Measurements from ENCODE around the gene ACP7. TPM values are rescaled to one million over a fixed set of nuclear protein-coding genes. Genes with fewer than 3 reads are reported as not detected.

The ACP7 gene
- polyA plus RNA-seq, 1 of the 3 experiments (the other 2 are of a cell fraction) = 0.36 TPM

DNA sequence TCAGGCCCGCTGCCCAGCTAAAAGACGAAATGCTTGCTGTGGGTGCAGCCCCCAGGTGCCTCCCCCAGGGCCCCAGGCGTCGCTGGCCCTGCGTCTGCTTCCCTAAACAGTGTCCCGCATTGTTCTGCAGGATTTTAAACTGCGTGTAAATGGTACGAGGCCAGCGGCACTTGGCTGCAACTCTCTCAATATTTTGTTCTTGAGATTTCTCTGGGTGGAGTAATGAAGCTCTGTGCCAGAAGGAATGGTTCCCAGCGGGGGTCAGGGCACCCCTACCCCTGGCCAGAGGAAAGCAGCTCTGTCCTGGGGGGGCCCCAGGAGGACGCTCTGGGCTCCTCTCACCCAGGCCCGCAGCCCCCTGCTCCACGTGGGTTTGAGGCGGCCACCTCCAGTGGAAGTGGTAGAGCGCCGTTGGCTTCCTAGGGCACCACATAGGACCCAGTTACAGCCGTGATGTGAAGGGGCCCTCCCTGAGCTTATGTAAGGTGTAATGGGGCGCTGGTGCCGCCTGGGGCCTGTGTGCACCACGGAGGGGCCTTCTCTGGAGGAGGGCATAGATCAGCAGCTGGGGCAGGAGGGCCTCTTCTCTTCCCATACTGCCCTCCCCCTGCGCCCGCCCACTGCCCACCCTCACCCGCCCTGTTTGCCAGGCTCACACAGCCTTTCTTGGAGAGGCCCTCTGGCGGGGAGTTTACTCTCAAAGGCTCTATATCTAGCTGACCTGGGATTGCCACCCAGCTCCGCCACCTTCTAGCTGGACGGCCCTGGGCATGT lies 61.2 kb downstream of the ACP7 start (continued):
- TF ChIP-seq, protein P1, sequence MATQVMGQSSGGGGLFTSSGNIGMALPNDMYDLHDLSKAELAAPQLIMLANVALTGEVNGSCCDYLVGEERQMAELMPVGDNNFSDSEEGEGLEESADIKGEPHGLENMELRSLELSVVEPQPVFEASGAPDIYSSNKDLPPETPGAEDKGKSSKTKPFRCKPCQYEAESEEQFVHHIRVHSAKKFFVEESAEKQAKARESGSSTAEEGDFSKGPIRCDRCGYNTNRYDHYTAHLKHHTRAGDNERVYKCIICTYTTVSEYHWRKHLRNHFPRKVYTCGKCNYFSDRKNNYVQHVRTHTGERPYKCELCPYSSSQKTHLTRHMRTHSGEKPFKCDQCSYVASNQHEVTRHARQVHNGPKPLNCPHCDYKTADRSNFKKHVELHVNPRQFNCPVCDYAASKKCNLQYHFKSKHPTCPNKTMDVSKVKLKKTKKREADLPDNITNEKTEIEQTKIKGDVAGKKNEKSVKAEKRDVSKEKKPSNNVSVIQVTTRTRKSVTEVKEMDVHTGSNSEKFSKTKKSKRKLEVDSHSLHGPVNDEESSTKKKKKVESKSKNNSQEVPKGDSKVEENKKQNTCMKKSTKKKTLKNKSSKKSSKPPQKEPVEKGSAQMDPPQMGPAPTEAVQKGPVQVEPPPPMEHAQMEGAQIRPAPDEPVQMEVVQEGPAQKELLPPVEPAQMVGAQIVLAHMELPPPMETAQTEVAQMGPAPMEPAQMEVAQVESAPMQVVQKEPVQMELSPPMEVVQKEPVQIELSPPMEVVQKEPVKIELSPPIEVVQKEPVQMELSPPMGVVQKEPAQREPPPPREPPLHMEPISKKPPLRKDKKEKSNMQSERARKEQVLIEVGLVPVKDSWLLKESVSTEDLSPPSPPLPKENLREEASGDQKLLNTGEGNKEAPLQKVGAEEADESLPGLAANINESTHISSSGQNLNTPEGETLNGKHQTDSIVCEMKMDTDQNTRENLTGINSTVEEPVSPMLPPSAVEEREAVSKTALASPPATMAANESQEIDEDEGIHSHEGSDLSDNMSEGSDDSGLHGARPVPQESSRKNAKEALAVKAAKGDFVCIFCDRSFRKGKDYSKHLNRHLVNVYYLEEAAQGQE (IDR thresholded peaks at IDR 0.05; ENCODE audit: low read depth, low read length) = no peak

DNA sequence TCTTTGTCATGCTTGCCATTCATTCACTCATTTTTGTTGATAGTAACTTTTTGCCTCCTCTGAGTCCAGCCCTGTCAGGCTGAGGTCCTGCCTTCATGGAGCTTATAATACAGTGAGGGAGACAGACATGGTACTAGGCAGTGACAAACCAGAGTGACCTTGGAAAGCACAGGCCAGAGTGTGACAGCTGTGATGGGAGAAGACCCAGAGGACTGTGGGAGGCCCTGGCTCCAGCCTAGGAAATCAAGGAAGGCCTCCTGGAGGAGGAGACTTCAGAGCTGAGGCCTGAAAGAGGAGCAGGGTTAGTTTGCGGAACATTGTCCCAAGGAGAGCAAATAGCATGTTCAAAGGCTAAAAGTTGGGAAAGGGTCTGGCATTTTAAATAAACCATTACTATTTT lies 61.9 kb downstream of the ACP7 start:
- ChIA-PET POLR2A (no interaction called here), CTCF (interaction anchor here (0.7 to 3.4 kb wide), 8 partner anchors 8 to 42 kb away, joined by 3 to 16 read pairs (median 7); no protein-coding TSS in a partner anchor)
- peaks cover 0 to 29% of the 10 kb centered on the region in 2 experiments; a peak in 1 of 4 replicates for H3K4me1 ChIP-seq (ENCODE audit: control insufficient read depth in 1 of 2, insufficient read depth in 2 of 2, low read depth in 1 of 2, low read length in 1 of 2)
- H3K9ac ChIP-seq = no peak overlapping the region
- no peak overlapping the region for H3K4me3 ChIP-seq (ENCODE audit: low read depth in 2 of 2, low read length in 1 of 2)
- H3K79me2 ChIP-seq (ENCODE audit: insufficient read depth) = peaks cover 92% of the 10 kb centered on the region
- H3K27ac ChIP-seq (ENCODE audit: low read depth in 2 of 2, low read length in 1 of 2) = no peak overlapping the region
- H3K27me3 ChIP-seq (ENCODE audit: insufficient read depth) = no peaks in the 10 kb centered on the region
- H3K36me3 ChIP-seq (replicated peaks in 1 of 2; ENCODE audit: control insufficient read depth in 1 of 2, insufficient read depth in 2 of 2, low read length in 1 of 2) = peaks cover 0 to 8% of the 10 kb centered on the region in 2 experiments
- H3K4me2 ChIP-seq = no peak overlapping the region
- H3F3A ChIP-seq (replicated peaks; ENCODE audit: insufficient read depth) = no peaks in the 10 kb centered on the region
- WGBS (ENCODE audit: low lambda C conversion rate) = 100% methylated on average over 1 of the region's 1 CpG
- no peaks in the 10 kb centered on the region for H3K9me3 ChIP-seq
- no peak for DNase-seq
- peaks cover 55% of the 10 kb centered on the region for H4K20me1 ChIP-seq (ENCODE audit: insufficient read depth)
- H3K9me2 ChIP-seq = no peaks in the 10 kb centered on the region
- no peak overlapping the region for H2AFZ ChIP-seq (ENCODE audit: low read depth)
- TF ChIP-seq JUND (IDR thresholded peaks at IDR 0.05) = no peak
- no peak for TF ChIP-seq TCF12 (IDR thresholded peaks at IDR 0.05)
- no peak for TF ChIP-seq SMC3 (IDR thresholded peaks at IDR 0.05; ENCODE audit: low read depth, low read length)
- no peak for TF ChIP-seq YY1 (IDR thresholded peaks at IDR 0.05; ENCODE audit: low read depth)
- TF ChIP-seq, protein P2, sequence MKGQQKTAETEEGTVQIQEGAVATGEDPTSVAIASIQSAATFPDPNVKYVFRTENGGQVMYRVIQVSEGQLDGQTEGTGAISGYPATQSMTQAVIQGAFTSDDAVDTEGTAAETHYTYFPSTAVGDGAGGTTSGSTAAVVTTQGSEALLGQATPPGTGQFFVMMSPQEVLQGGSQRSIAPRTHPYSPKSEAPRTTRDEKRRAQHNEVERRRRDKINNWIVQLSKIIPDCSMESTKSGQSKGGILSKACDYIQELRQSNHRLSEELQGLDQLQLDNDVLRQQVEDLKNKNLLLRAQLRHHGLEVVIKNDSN (IDR thresholded peaks at IDR 0.05; ENCODE audit: borderline replicate concordance, low read depth) = no peak
- TF ChIP-seq RFX5 (IDR thresholded peaks at IDR 0.05; ENCODE audit: low read length) = no peak
- no peak for TF ChIP-seq TAF1 (IDR thresholded peaks at IDR 0.05; ENCODE audit: borderline replicate concordance, low read depth, low read length)
- no peak for TF ChIP-seq RCOR1 (IDR thresholded peaks at IDR 0.05; ENCODE audit: low read length)
- no peak for TF ChIP-seq TEAD4 (IDR thresholded peaks at IDR 0.05; ENCODE audit: borderline replicate concordance, insufficient read depth)
- TF ChIP-seq, protein P3, sequence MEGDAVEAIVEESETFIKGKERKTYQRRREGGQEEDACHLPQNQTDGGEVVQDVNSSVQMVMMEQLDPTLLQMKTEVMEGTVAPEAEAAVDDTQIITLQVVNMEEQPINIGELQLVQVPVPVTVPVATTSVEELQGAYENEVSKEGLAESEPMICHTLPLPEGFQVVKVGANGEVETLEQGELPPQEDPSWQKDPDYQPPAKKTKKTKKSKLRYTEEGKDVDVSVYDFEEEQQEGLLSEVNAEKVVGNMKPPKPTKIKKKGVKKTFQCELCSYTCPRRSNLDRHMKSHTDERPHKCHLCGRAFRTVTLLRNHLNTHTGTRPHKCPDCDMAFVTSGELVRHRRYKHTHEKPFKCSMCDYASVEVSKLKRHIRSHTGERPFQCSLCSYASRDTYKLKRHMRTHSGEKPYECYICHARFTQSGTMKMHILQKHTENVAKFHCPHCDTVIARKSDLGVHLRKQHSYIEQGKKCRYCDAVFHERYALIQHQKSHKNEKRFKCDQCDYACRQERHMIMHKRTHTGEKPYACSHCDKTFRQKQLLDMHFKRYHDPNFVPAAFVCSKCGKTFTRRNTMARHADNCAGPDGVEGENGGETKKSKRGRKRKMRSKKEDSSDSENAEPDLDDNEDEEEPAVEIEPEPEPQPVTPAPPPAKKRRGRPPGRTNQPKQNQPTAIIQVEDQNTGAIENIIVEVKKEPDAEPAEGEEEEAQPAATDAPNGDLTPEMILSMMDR (IDR thresholded peaks at IDR 0.05) = no peak
- no peak for TF ChIP-seq MXI1 (IDR thresholded peaks at IDR 0.05; ENCODE audit: low read depth, low read length)
- no peak for TF ChIP-seq FOSL2 (IDR thresholded peaks at IDR 0.05; ENCODE audit: borderline replicate concordance, low read depth)
